Loucy (cell line): ENCODE measurements around the gene KIF1C.
A peak's percentile ranks its signal among the peaks of the same experiment; 100 is the strongest.

ENCODE experiments used
- H2AFZ ChIP-seq: fragments of 200-600 bp; sonication (generic); 2 replicates; pipeline ENCODE4 v1.6.0; 2016; ENCODE audit warnings: antibody characterized with exemption, mild to moderate bottlenecking, low read length, moderate library complexity
- H3F3A ChIP-seq: fragments of 200-600 bp; 2 replicates; pipeline ENCODE4 v1.6.0; 2016; ENCODE audit warnings: antibody characterized with exemption, low read depth, mild to moderate bottlenecking
- H3K27me3 ChIP-seq: fragments of 200-600 bp; sonication (generic); 2 replicates; pipeline ENCODE4 v1.6.1; 2014; ENCODE audit warnings: low read length, mild to moderate bottlenecking; ENCODE audit not compliant: insufficient read depth, poor library complexity, severe bottlenecking
- H3K36me3 ChIP-seq: fragments of 200-600 bp; sonication (generic); 2 replicates; pipeline ENCODE4 v1.6.1; 2016; ENCODE audit warnings: low read length; ENCODE audit not compliant: insufficient read depth
- H3K4me1 ChIP-seq: fragments of 200-600 bp; sonication (generic); 2 replicates; pipeline ENCODE4 v1.5.1; 2014; ENCODE audit warnings: low read length, mild to moderate bottlenecking; ENCODE audit not compliant: insufficient read depth, poor library complexity, severe bottlenecking
- H3K4me2 ChIP-seq: fragments of 200-600 bp; sonication (generic); 2 replicates; pipeline ENCODE4 v1.6.0; 2014; ENCODE audit warnings: antibody characterized with exemption, low read length, low read depth, mild to moderate bottlenecking; ENCODE audit not compliant: poor library complexity, severe bottlenecking
- H3K4me3 ChIP-seq: fragments of 200-600 bp; sonication (generic); 2 replicates; pipeline ENCODE4 v1.5.1; 2014; ENCODE audit warnings: low read length, mild to moderate bottlenecking, mixed read lengths; ENCODE audit not compliant: poor library complexity, severe bottlenecking
- H3K79me2 ChIP-seq: fragments of 200-600 bp; sonication (generic); 2 replicates; pipeline ENCODE4 v1.6.1; 2014; ENCODE audit warnings: low read length; ENCODE audit not compliant: insufficient read depth
- H3K9ac ChIP-seq: fragments of 200-600 bp; sonication (generic); 2 replicates; pipeline ENCODE4 v1.6.0; 2014; ENCODE audit warnings: mild to moderate bottlenecking, low read depth, low read length, moderate library complexity; ENCODE audit not compliant: poor library complexity, severe bottlenecking
- H3K9me2 ChIP-seq: fragments of 200-600 bp; sonication (generic); replicated peaks from 2 replicates; pipeline ENCODE4 v1.6.1; 2016; ENCODE audit warnings: low read depth, low read length, mixed read lengths
- H3K9me3 ChIP-seq: fragments of 200-600 bp; sonication (generic); 2 replicates; pipeline ENCODE4 v1.6.1; 2014; ENCODE audit warnings: mild to moderate bottlenecking, antibody characterized with exemption, low read length, low read depth; ENCODE audit not compliant: insufficient read depth
- H4K20me1 ChIP-seq: fragments of 200-600 bp; sonication (generic); 2 replicates; pipeline ENCODE4 v1.6.0; 2014; ENCODE audit warnings: antibody characterized with exemption, low read length, mild to moderate bottlenecking; ENCODE audit not compliant: insufficient read depth, poor library complexity, severe bottlenecking
- CTCF ChIP-seq: fragments of 200-600 bp; sonication (generic); conservative IDR thresholded peaks from 2 replicates; pipeline ENCODE4 v1.5.1; 2014; ENCODE audit warnings: mild to moderate bottlenecking, antibody characterized with exemption, low read length
- EZH2phosphoT487 ChIP-seq: fragments of 200-600 bp; IDR thresholded peaks from 2 replicates; pipeline ENCODE4 v1.6.1; 2018; ENCODE audit warnings: antibody characterized with exemption, mild to moderate bottlenecking, moderate library complexity, borderline replicate concordance

KIF1C gene

GRCh38 chr17:4986403-4986802 lies 11.3 kb upstream of the KIF1C start:
- TF ChIP-seq CTCF (no peak), EZH2phosphoT487 (no peak)

GRCh38 chr17:4986951-4987766 lies 10.6 kb upstream of the KIF1C start, which contains the start of gene CAMTA2:
Gene CAMTA2, minus strand, starts transcription at chr17:4987675. Its CDS starts 1,453 bp downstream, at chr17:4986222.
- Histone ChIP-seq H3K9me2 (no peaks in the 10 kb centered on the region), H2AFZ (peak within 1 kb of the TSS; percentile 99), H3K27me3 (no peaks in the 10 kb centered on the region), H3F3A (no peaks in the 10 kb centered on the region), H3K4me2 (peak within 1 kb of the TSS; percentile 99), H3K4me3 (peak within 1 kb of the TSS; percentile 96), H3K79me2 (peaks cover 24% of the 10 kb centered on the region; the same call in 1 of the 2 replicates), H3K9me3 (no peaks in the 10 kb centered on the region), H3K36me3 (peaks cover 5% of the 10 kb centered on the region; the same call in 1 of the 2 replicates), H4K20me1 (no peaks in the 10 kb centered on the region), H3K4me1 (peaks cover 32% of the 10 kb centered on the region), H3K9ac (peak within 1 kb of the TSS; percentile 91)
- TF ChIP-seq CTCF (peak; percentile 85), EZH2phosphoT487 (no peak)

More at GRCh38 chr17:4986403-4986802, 11.3 kb upstream of the KIF1C start:
- Histone ChIP-seq H3K27me3 (no peaks in the 10 kb centered on the region), H4K20me1 (no peaks in the 10 kb centered on the region), H3K9ac (peak overlapping the region; percentile 91), H2AFZ (no peak overlapping the region), H3K4me2 (peak overlapping the region; percentile 99), H3F3A (no peaks in the 10 kb centered on the region), H3K9me2 (no peaks in the 10 kb centered on the region), H3K9me3 (no peaks in the 10 kb centered on the region), H3K4me1 (peaks cover 32% of the 10 kb centered on the region), H3K36me3 (peaks cover 5% of the 10 kb centered on the region; the same call in 1 of the 2 replicates), H3K79me2 (peaks cover 24% of the 10 kb centered on the region; the same call in 1 of the 2 replicates), H3K4me3 (peak overlapping the region; percentile 96)

GRCh38 chr17:4987767-4988567 lies 9.8 kb upstream of the KIF1C start:
- no peaks in the 10 kb centered on the region for H4K20me1 ChIP-seq
- TF ChIP-seq EZH2phosphoT487 (no peak), CTCF (no peak)
- no peaks in the 10 kb centered on the region for H3K9me3 ChIP-seq
- H3K79me2 ChIP-seq, result peaks cover 24% of the 10 kb centered on the region; the same call in 1 of the 2 replicates
- H3K9me2 ChIP-seq, result no peaks in the 10 kb centered on the region
- no peaks in the 10 kb centered on the region for H3K36me3 ChIP-seq
- peak overlapping the region; percentile 99 for H2AFZ ChIP-seq
- H3K4me3 ChIP-seq, result peak overlapping the region; percentile 96
- peak overlapping the region; percentile 99 for H3K4me2 ChIP-seq
- H3F3A ChIP-seq, result no peaks in the 10 kb centered on the region
- H3K9ac ChIP-seq, result peak overlapping the region; percentile 91
- H3K27me3 ChIP-seq, result no peaks in the 10 kb centered on the region
- peaks cover 32% of the 10 kb centered on the region for H3K4me1 ChIP-seq
